HG02642 (cell line): Measurements from ENCODE around the gene KARS1.
"Not testable (repeated sequence)": the region's sequence is repeated elsewhere in the genome, so short reads cannot be mapped to it uniquely, and the experiment has no call there.

Source experiments
- ATAC-seq: cut with Tn5 transposase; IDR thresholded peaks from one replicate; pipeline ENCODE4 v1.9.1; 2021; ENCODE audit warnings: mild to moderate bottlenecking; ENCODE audit not compliant: unreplicated experiment, poor library complexity

Gene KARS1

GRCh38 chr16:75627851-75628250 lies 19.6 kb downstream of the KARS1 start:
- ATAC-seq = no peak

GRCh38 chr16:75626806-75627205 lies 20.7 kb downstream of the KARS1 start:
- no peak for ATAC-seq

- ATAC-seq = no peak
Observed at GRCh38 chr16:75624921-75625334, 22.5 kb downstream of the KARS1 start.

- peak; percentile 96 for ATAC-seq
Observed at GRCh38 chr16:75622761-75623605, 24.5 kb downstream of the KARS1 start, which contains the start of gene ADAT1. Gene ADAT1, minus strand, starts transcription at chr16:75623281. Its CDS starts 2,482 bp downstream, at chr16:75620799.

- ATAC-seq = no peak
Observed at GRCh38 chr16:75621170-75621477, 26.3 kb downstream of the KARS1 start.

- ATAC-seq = no peak
Observed at GRCh38 chr16:75620326-75621169, 26.9 kb downstream of the KARS1 start.

- ATAC-seq = no peak
Observed at GRCh38 chr16:75618780-75619179, 28.7 kb downstream of the KARS1 start.

GRCh38 chr16:75617121-75617520 lies 30.3 kb downstream of the KARS1 start:
- ATAC-seq = no peak

GRCh38 chr16:75616521-75617010 lies 30.9 kb downstream of the KARS1 start:
- ATAC-seq = no peak

- ATAC-seq = no peak
Observed at GRCh38 chr16:75615619-75616018, 31.8 kb downstream of the KARS1 start.

GRCh38 chr16:75614066-75614897 lies 33.2 kb downstream of the KARS1 start:
- no peak for ATAC-seq

- ATAC-seq = no peak
Observed at GRCh38 chr16:75606507-75606906, 41.0 kb downstream of the KARS1 start.

GRCh38 chr16:75603241-75603640 lies 44.2 kb downstream of the KARS1 start:
- ATAC-seq = no peak

- ATAC-seq = no peak
Observed at GRCh38 chr16:75599452-75600277, 47.8 kb downstream of the KARS1 start.

GRCh38 chr16:75593825-75594820 lies 53.3 kb downstream of the KARS1 start:
- ATAC-seq = no peak

GRCh38 chr16:75593308-75593707 lies 54.2 kb downstream of the KARS1 start:
- no peak for ATAC-seq

- not testable (repeated sequence) for ATAC-seq
Observed at GRCh38 chr16:75591927-75592326, 55.5 kb downstream of the KARS1 start.
